ENCODE results near the gene LITAF. TPM values are rescaled to one million over a fixed set of nuclear protein-coding genes. Genes with fewer than 3 reads are reported as not detected.
"Not testable (repeated sequence)": the region's sequence is repeated elsewhere in the genome, so short reads cannot be mapped to it uniquely, and the experiment has no call there.

The LITAF gene
- polyA plus RNA-seq, 3 donors: 21.6 to 181 (median 148) TPM

GRCh38 chr16:11604783-11605563 is 18.3 kb upstream of the LITAF start:
- H3K27ac ChIP-seq (ENCODE audit: low read depth, low read length): peak overlapping the region; percentile 54
- 53 to 60% (median 54%) methylated on average over 21 of the region's 21 CpGs for whole genome bisulfite sequencing, 3 donors

- not testable (repeated sequence) for H3K27ac ChIP-seq (ENCODE audit: low read depth, low read length)
- 84 to 92% (median 89%) methylated on average over 4 of the region's 4 CpGs for WGBS, 3 donors
Measured at GRCh38 chr16:11604296-11604695, 17.6 kb upstream of the LITAF start.

GRCh38 chr16:11603331-11603750 is 16.6 kb upstream of the LITAF start:
- no peak overlapping the region for H3K27ac ChIP-seq (ENCODE audit: low read depth, low read length)
- WGBS, 3 donors: 39 to 40% (median 39%) methylated on average over 12 of the region's 12 CpGs

- no peak overlapping the region for H3K27ac ChIP-seq (ENCODE audit: low read depth, low read length)
- 74 to 89% (median 88%) methylated on average over 7 of the region's 7 CpGs for WGBS, 3 donors
Measured at GRCh38 chr16:11602321-11602720, 15.6 kb upstream of the LITAF start.

GRCh38 chr16:11601911-11602310 is 15.2 kb upstream of the LITAF start:
- no peak overlapping the region for H3K27ac ChIP-seq (ENCODE audit: low read depth, low read length)
- 89 to 95% (median 93%) methylated on average over 8 of the region's 8 CpGs for WGBS, 3 donors

DNA sequence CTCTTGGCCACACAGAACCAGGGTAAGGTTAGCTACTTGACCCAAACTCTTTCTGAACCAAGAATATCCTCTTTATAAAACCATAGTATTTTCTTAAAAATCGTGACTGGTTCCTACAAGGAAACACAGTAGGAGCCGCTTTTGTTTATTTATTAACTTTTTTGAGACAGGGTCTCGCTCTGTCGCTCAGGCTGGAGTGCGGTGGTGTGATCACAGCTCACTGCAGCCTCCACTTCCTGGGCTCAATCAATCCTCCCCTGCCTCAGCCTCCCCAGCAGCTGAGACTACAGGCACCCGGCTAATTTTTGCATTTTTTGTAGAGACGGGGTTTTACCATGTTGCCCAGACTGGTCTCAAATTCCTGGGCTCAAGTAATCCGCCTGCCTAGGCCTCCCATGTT is 14.7 kb upstream of the LITAF start:
- H3K27ac ChIP-seq (ENCODE audit: low read depth, low read length): no peak overlapping the region
- whole genome bisulfite sequencing, 3 donors: 91 to 95% (median 95%) methylated on average over 8 of the region's 8 CpGs

DNA sequence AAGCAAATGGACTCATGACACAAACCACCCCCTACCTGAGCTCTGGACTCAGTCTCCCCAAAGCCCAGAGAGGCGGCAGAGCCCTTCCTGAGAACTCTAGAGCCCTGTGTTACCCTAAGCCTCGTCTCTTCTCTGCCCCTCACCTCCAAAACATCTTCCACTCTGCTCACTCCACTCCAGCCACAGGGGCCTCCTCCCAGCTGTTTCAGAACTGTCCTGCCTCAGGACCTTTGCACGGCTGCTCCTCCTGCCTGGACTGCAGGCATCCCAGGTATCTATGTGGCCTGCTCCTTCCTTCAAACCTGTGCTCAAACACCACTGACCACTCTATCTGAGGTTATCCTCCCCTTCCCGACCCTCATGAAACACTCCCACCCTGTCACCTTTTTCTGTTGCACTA is 12.9 kb upstream of the LITAF start:
- WGBS, 3 donors: 92 to 99% (median 93%) methylated on average over 4 of the region's 4 CpGs

DNA sequence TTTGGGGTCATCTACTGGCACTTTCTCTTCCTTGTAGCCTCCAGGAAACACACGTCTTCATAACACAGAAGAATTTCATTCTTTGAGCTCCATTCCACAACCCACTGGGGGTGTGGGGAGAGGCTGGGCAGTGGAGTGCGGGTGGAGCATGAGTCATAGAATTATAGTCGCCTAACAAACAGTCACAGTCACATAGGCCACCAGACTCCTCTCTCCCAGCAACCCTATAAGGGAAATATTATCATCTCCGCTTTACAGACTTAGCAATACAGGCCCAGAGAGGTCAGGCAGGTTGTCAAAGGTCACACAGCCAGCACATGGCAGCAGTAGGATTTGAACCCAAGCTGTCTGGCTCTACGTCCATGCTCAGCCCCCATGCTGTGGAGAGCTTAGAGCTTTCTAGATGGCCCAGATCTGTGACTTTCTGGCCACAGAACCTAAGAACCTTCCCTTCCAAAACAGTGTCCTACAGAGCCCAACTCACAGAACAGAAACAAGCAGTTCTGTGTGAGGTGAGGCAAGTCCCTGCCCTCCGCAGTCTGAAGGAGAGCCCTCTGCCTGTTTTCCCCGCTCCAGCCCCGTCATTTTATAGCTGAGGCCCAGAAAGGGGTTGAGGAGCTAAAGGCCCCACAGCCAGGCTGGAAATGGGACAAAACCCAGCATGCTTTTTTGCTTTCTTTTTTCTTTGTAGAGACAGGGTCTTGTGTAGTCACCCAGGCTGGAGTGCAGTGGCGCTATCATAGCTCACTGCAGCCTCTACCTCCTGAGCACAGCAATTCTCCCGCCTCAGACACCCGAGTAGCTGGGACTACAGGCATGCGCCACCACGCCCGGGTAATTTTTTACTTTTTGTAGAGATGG is 10.7 kb upstream of the LITAF start:
- H3K27ac ChIP-seq (ENCODE audit: low read depth, low read length): peak overlapping the region; percentile 7
- WGBS, 3 donors: 62 to 77% (median 66%) methylated on average over 14 of the region's 14 CpGs

More for the DNA sequence above, 12.9 kb upstream of the LITAF start:
- no peak overlapping the region for H3K27ac ChIP-seq (ENCODE audit: low read depth, low read length)

DNA sequence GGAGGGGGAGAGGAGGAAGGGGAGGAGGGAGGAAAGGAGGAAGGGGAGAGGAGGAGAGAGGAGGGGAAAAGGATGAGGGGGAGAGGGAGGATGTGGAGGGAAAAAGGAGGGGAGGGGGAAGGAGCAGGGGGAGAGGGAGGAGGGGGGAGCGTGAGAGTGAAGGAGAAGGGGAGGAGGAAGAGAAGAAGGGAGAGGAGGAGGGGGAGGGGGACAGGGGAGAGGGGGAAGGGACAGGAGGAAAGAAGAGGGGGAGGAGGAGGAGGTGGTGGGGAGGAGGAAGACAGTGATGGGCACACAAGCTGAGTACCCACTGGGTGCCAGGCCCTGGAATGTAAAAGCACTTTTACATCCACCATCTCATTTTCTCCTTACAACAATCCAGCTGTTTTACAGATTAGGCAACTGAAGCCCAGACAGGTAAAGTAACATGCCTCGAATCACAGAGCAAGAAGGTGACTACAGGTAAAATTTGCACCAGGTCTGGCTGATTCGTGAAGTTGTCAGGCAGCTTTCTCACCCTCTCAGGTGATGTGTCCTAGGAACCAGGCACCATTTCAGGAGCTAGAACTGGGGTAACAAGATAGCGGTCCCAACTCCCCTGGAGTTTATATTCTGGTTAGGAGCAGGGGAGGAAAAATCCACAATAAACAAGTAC is 10.0 kb upstream of the LITAF start:
- H3K27ac ChIP-seq (ENCODE audit: low read depth, low read length): no peak overlapping the region
- WGBS, 3 donors: 52 to 71% (median 63%) methylated on average over 4 of the region's 4 CpGs

- H3K27ac ChIP-seq (ENCODE audit: low read depth, low read length): no peak overlapping the region
- 71 to 87% (median 87%) methylated on average over 3 of the region's 3 CpGs for WGBS, 3 donors
Measured at GRCh38 chr16:11593581-11593980, 6.9 kb upstream of the LITAF start.

GRCh38 chr16:11593076-11593475 is 6.4 kb upstream of the LITAF start:
- H3K27ac ChIP-seq (ENCODE audit: low read depth, low read length): not testable (repeated sequence)
- WGBS, 3 donors: 74 to 95% (median 82%) methylated on average over 9 of the region's 9 CpGs

- not testable (repeated sequence) for H3K27ac ChIP-seq (ENCODE audit: low read depth, low read length)
- 89 to 97% (median 89%) methylated on average over 5 of the region's 5 CpGs for WGBS, 3 donors
Measured at GRCh38 chr16:11591630-11592029, 4.9 kb upstream of the LITAF start.

- H3K27ac ChIP-seq (ENCODE audit: low read depth, low read length): no peak overlapping the region
- 94 to 97% (median 97%) methylated on average over 1 of the region's 1 CpG for WGBS, 3 donors
Measured at GRCh38 chr16:11589198-11589550, 2.5 kb upstream of the LITAF start.

- H3K27ac ChIP-seq (ENCODE audit: low read depth, low read length): no peak overlapping the region
- WGBS, 3 donors: 72 to 79% (median 74%) methylated on average over 7 of the region's 7 CpGs
Measured at GRCh38 chr16:11588321-11589197, 1.8 kb upstream of the LITAF start.

DNA sequence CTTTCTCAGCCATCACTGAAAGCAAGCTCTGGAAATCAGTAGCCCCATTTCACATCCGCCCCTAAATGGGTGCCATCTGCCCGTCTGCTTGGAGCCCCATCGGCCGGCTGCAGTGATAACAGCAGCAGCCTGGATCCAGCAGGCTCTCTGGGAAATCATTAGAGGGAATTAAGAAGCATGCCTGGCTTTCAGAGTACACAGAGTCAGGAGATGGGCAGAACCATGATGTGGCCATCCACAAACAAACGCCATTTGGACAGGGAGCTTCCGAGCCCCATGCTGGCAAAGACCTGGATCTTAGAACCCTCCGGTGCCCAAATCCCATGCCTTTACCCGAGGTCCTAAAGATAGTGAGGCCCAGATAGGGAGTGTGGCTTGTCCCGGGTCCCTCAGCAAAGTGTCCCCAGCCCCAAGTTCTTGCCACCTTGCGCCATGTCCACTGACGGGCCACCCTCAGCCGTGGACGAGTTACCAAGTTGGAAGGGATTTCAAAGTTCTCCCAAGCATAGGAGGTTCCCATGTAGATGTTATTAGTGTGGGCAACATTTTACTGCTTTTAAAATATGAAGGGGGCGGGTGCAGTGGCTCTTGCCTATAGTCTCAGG is 1.0 kb upstream of the LITAF start:
- no peak overlapping the region for H3K27ac ChIP-seq (ENCODE audit: low read depth, low read length)
- 70 to 86% (median 79%) methylated on average over 14 of the region's 14 CpGs for WGBS, 3 donors

DNA sequence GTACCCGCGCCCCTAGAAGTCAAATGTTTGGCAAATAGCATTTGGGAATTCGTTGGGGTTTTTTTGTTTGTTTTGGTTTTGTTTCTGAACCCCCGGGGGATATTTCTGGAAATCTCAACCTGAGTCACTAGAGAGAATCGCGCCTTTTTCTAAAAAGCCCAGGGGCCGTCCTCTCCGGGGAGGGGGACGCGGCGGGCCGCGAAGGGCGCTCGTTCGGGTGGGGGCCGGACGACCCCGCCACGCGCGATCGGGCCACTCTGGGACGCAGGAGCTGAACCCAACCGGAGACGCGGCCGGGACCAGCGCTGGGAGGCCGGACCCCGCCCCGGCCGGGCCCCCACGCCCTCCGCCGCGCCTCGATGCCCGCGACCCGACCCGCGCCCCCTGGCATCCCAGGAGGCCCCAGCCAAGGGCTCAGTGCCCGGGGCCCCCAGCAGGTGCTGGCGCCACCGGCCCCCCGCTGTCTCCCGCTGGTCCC is 302 bp downstream of the LITAF start:
- H3K27ac ChIP-seq (ENCODE audit: low read depth, low read length): peak overlapping the region; percentile 66
- WGBS, 3 donors: 0 to 2% (median 0%) methylated on average over 35 to 48 of the region's 48 CpGs

DNA sequence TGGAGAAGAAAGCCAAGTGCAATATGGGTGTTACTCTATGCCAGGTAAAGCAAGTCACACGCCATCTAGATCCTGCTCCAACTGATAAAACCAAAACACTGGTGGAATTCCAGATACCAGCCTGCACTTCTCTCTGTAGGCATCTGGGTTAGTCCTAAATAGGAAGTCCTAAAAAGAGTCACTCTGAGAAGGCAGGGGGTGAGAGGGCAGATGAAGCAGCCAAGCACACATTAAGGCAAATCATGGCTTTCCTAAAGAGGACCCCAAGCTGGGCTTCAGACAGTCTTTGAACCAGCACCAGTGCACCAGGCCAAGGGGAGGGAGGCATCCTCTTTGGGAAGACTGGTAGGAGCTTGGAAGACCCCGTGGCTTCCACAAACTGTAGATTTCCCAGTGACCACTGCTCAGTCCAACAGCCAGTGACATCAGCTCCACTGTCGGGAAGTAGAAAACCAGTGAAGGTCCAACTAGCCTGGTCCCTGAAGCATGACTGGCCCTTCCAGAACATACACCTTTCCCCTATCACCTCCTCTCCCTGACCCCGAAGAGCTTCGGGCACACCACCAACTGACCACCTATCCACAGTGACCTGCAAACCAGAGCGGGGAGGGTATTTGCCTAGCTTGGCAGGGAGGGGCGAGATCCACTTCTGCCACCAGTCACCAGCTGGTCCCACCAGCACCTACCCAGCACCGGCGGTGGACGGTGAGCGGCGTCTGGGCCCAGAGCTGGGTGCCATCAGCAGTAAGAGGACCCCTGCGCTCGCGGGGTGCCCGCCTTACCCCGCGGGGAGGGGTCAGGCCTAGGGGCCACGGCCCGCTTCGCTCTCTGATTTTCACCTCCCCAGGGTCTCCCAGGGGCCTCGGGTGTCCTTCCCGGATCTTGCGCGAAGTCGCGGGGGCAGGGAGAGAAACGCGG is 1.0 kb downstream of the LITAF start:
- H3K27ac ChIP-seq (ENCODE audit: low read depth, low read length): peak overlapping the region; percentile 66
- WGBS, 3 donors: 22 to 37% (median 26%) methylated on average over 29 of the region's 29 CpGs

Data from adipose tissue (tissue), 3 donors.